Endothelial cell of umbilical vein (primary cell): ENCODE results near the gene PKMYT1. TPM values are rescaled to one million over a fixed set of nuclear protein-coding genes. Genes with fewer than 3 reads are reported as not detected.
A peak's percentile ranks its signal among the peaks of the same experiment; 100 is the strongest.

ENCODE experiments used
- BruUV-seq: library from RNA; stranded (reverse); fragments of 400-500 nt; replicated peaks from 2 replicates; lab custom pipeline; 2021; lab: Mats Ljungman, UMichigan
- CTCF ChIA-PET: fragments of 300-600, 350-600 bp; sonication (Branson Sonifier 250); formaldehyde crosslinking; loops from one replicate; lab custom pipeline; 2021; ENCODE audit warnings: antibody characterized with exemption, inconsistent platforms; lab: Charles Lee
- POLR2A ChIA-PET: fragments of 300-600, 350-600 bp; sonication (Branson Sonifier 250); formaldehyde crosslinking; loops from one replicate; lab custom pipeline; 2021; ENCODE audit warnings: antibody characterized with exemption, inconsistent platforms; lab: Charles Lee
- DNase-seq: peaks from one replicate; pipeline ENCODE4 v3.0.0-alpha.2; 2011; ENCODE audit warnings: low read depth, low spot score
- FAIRE-seq: peaks from 2 replicates; lab custom pipeline; 2011; peaks lifted over from hg19 to GRCh38; lab: Jason Lieb, UNC
- H2AFZ ChIP-seq: 2 replicates; pipeline ENCODE4 v1.6.0; 2012; ENCODE audit warnings: low read depth, low read length, control low read depth, inconsistent platforms
- H3K27ac ChIP-seq: 2 replicates; pipeline ENCODE4 v1.5.1; 2011; ENCODE audit warnings: low read depth, mild to moderate bottlenecking, control low read depth, low read length, moderate library complexity; ENCODE audit not compliant: insufficient read depth
- H3K27me3 ChIP-seq, 2 experiments: 2 replicates each; pipeline versions ENCODE4 v1.6.0 to v1.6.1; 2011; ENCODE audit warnings: low read length in 2 of 2, mixed read lengths in 1 of 2; ENCODE audit not compliant: control insufficient read depth in 2 of 2, insufficient read depth in 2 of 2
- H3K36me3 ChIP-seq, 2 experiments: 2 replicates in 1 of 2; 3 replicates in 1 of 2; pipeline ENCODE4 v1.5.1; 2011; ENCODE audit warnings: low read length in 2 of 2, mild to moderate bottlenecking in 1 of 2, moderate library complexity in 1 of 2; ENCODE audit not compliant: control insufficient read depth in 2 of 2, insufficient read depth in 2 of 2; ENCODE audit errors: extremely low read depth in 1 of 2
- H3K4me1 ChIP-seq: 3 replicates; pipeline ENCODE4 v1.5.1; 2011; ENCODE audit warnings: mild to moderate bottlenecking, low read length; ENCODE audit not compliant: control insufficient read depth, insufficient read depth; ENCODE audit errors: extremely low read depth
- H3K4me2 ChIP-seq: 2 replicates; pipeline ENCODE4 v1.6.1; 2011; ENCODE audit warnings: low read length, control low read depth, mixed read lengths; ENCODE audit not compliant: insufficient read depth
- H3K4me3 ChIP-seq, 3 experiments: fragments of 200-600 bp in 1 of 3; sonication (generic), shearing (Covaris generic) in 1 of 3; replicated peaks in 1 of 3; 2 replicates each; pipeline ENCODE4 v1.5.1; 2011 to 2016; ENCODE audit warnings: control low read depth in 3 of 3, low read length in 3 of 3, mild to moderate bottlenecking in 2 of 3, inconsistent platforms in 1 of 3, low read depth in 1 of 3, moderate library complexity in 1 of 3; ENCODE audit not compliant: insufficient read depth in 1 of 3
- H3K79me2 ChIP-seq: 2 replicates; pipeline ENCODE4 v1.6.0; 2012; ENCODE audit warnings: low read length, inconsistent platforms; ENCODE audit not compliant: control insufficient read depth, insufficient read depth
- H3K9ac ChIP-seq: replicated peaks from 2 replicates; pipeline ENCODE3; 2011; ENCODE audit warnings: low read length, control low read depth; ENCODE audit not compliant: insufficient read depth; ENCODE audit errors: extremely low read depth
- H3K9me1 ChIP-seq: replicated peaks from 3 replicates; pipeline ENCODE4 v1.6.0; 2011; ENCODE audit warnings: mild to moderate bottlenecking, low read length; ENCODE audit not compliant: control insufficient read depth, insufficient read depth; ENCODE audit errors: extremely low read depth
- H3K9me3 ChIP-seq: replicated peaks from 2 replicates; pipeline ENCODE4 v1.5.1; 2012; ENCODE audit warnings: low read length, inconsistent platforms; ENCODE audit not compliant: control insufficient read depth, insufficient read depth
- H4K20me1 ChIP-seq: replicated peaks from 2 replicates; pipeline ENCODE3; 2011; ENCODE audit warnings: mild to moderate bottlenecking, low read length; ENCODE audit not compliant: control insufficient read depth, insufficient read depth; ENCODE audit errors: extremely low read depth
- EZH2 ChIP-seq: IDR thresholded peaks from 2 replicates; pipeline ENCODE4 v1.6.1; 2012; ENCODE audit warnings: borderline replicate concordance, low read depth, mild to moderate bottlenecking, moderate library complexity, low read length, inconsistent platforms; ENCODE audit not compliant: severe bottlenecking
- JUN ChIP-seq: IDR thresholded peaks from 2 replicates; pipeline ENCODE4 v1.6.1; 2011; ENCODE audit warnings: borderline replicate concordance, low read depth; ENCODE audit not compliant: insufficient read length, insufficient read depth
- MYC ChIP-seq: IDR thresholded peaks from one replicate; pipeline ENCODE4 v1.6.1; 2011; ENCODE audit warnings: mild to moderate bottlenecking, low read depth, low read length
- POLR2A ChIP-seq: IDR thresholded peaks from 2 replicates; pipeline ENCODE4 v1.6.1; 2012; ENCODE audit warnings: low read depth, mild to moderate bottlenecking, control low read depth, low read length
- POLR2AphosphoS5 ChIP-seq: IDR thresholded peaks from 2 replicates; pipeline ENCODE4 v1.6.1; 2012; ENCODE audit warnings: low read depth, mild to moderate bottlenecking, control low read depth, low read length, moderate library complexity; ENCODE audit not compliant: insufficient read depth
- dilution Hi-C: fragments of 300-500 bp; cut with MboI; formaldehyde crosslinking; loops from one replicate; pipeline ENCODE4 v1.15.0; 2019; ENCODE audit warnings: low sequenced_read_pairs; ENCODE audit not compliant: extremely low pct_ligation_motif_present
- intact Hi-C: fragments of 100-400 bp; cut with micrococcal nuclease; formaldehyde crosslinking; loops from one replicate; pipeline ENCODE4 v1.10.0; 2022
- polyA plus RNA-seq, 4 experiments: library from polyadenylated mRNA; depleted of rRNA in 3 of 4; stranded (reverse) in 3 of 4; unstranded in 1 of 4; fragments of >200 nt; gene quantifications; 2 replicates each; pipeline versions ENCODE4 v1.2.1 to v1.2.3, GENCODE V29; 2011 to 2012; ENCODE audit warnings: missing spikeins in 1 of 4
- total RNA-seq: library from RNA; stranded (reverse); gene quantifications from 2 replicates; pipeline ENCODE4 v1.2.3, GENCODE V29; 2021
- TF ChIP-seq, protein P1 (sequence below): IDR thresholded peaks from 2 replicates; pipeline ENCODE4 v1.6.1; 2011; ENCODE audit not compliant: insufficient read depth, insufficient read length

The PKMYT1 gene
- total and polyA plus RNA-seq, 2 donors (not counting 3 experiments of a cell fraction or from before 2014, with no cell fraction given) = 26.1 to 48.5 TPM

DNA sequence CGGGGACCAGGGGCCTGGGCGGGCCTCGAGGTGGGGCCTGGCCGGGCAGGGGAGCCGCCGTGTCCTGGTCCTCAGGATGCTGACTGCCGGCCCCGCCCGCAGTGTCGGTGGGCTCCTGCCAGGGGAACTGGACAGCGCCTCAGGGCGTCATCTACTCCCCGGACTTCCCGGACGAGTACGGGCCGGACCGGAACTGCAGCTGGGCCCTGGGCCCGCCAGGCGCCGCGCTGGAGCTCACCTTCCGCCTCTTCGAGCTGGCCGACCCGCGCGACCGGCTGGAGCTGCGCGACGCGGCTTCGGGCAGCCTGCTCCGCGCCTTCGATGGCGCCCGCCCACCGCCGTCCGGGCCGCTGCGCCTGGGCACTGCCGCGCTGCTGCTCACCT, 13.4 kb downstream of the PKMYT1 start:
- TF ChIP-seq EZH2 (peak; percentile 98), JUN (no peak)
- Histone ChIP-seq H3K4me3 (no peak overlapping the region), H3K79me2 (peaks cover 12% of the 10 kb centered on the region), H3K9ac (no peak overlapping the region), H2AFZ (no peak overlapping the region), H3K27me3 (peaks cover 29 to 55% of the 10 kb centered on the region in 2 experiments), H3K9me1 (no peaks in the 10 kb centered on the region), H3K27ac (no peak overlapping the region), H3K36me3 (no peaks in the 10 kb centered on the region), H3K9me3 (no peaks in the 10 kb centered on the region), H3K4me1 (peaks cover 16% of the 10 kb centered on the region), H4K20me1 (no peaks in the 10 kb centered on the region), H3K4me2 (no peak overlapping the region)
- BruUV-seq = no TSS peak
- FAIRE-seq (no peak), DNase-seq (no peak)
- dilution Hi-C loops = no loop called here
- intact Hi-C loops = no loop called here
- ChIA-PET POLR2A (no interaction called here), CTCF (interaction anchor here (0.7 kb wide), 1 partner anchor 92 kb away, joined by 4 read pairs; no protein-coding TSS in a partner anchor)

DNA sequence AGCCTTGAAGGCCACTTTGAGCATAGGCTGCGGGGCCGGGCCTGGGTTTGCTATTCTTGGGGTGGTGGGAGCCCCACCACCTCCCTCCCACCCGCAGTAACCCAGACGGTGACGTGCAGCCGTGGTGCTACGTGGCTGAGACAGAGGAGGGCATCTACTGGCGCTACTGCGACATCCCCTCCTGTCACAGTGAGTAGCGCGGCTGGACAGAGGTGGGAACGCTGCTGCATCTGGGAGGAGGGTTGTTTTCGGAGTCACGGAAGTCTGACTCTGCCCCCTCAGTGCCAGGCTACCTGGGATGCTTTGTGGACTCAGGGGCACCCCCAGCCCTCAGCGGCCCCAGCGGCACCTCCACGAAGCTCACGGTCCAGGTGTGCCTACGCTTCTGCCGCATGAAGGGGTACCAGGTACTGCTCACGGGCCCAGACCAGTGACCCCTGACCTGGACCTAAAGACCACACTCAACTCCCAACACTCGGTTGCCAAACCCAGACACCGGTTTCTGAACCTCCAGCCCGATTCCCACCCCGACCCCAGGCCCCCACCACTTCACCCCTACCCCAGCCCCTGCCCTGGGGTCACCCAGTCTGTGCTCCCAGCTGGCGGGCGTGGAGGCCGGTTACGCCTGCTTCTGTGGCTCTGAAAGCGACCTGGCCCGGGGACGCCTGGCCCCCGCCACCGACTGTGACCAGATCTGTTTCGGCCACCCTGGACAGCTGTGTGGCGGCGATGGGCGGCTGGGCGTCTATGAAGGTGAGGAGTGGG, 14.0 kb downstream of the PKMYT1 start:
- intact Hi-C loops (no loop called here), dilution Hi-C loops (no loop called here)
- no TSS peak for BruUV-seq
- Histone ChIP-seq H3K4me3 (no peak overlapping the region), H3K79me2 (peaks cover 12% of the 10 kb centered on the region), H3K27ac (no peak overlapping the region), H3K4me2 (no peak overlapping the region), H2AFZ (no peak overlapping the region), H3K9ac (no peak overlapping the region), H4K20me1 (no peaks in the 10 kb centered on the region), H3K9me3 (no peaks in the 10 kb centered on the region), H3K9me1 (no peaks in the 10 kb centered on the region), H3K4me1 (peaks cover 16% of the 10 kb centered on the region), H3K27me3 (peaks cover 29 to 55% of the 10 kb centered on the region in 2 experiments), H3K36me3 (no peaks in the 10 kb centered on the region)
- TF ChIP-seq, protein P1, sequence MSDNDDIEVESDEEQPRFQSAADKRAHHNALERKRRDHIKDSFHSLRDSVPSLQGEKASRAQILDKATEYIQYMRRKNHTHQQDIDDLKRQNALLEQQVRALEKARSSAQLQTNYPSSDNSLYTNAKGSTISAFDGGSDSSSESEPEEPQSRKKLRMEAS = no peak
- TF ChIP-seq POLR2A (no peak), EZH2 (no peak), MYC (no peak), POLR2AphosphoS5 (no peak)
- ChIA-PET POLR2A (no interaction called here), CTCF (interaction anchor here (0.7 kb wide), 1 partner anchor 92 kb away, joined by 4 read pairs; no protein-coding TSS in a partner anchor)
- DNase-seq (no peak), FAIRE-seq (no peak)
